HepG2 (cell line): ENCODE data around the gene C16orf95. TPM values are rescaled to one million over a fixed set of nuclear protein-coding genes. Genes with fewer than 3 reads are reported as not detected.
A peak's percentile ranks its signal among the peaks of the same experiment; 100 is the strongest.

ENCODE experiments used
- AKAP8 ChIP-seq: sonication (generic); formaldehyde crosslinking; IDR thresholded peaks from 2 replicates; pipeline ENCODE4 v1.5.1; 2020; ENCODE audit warnings: mild to moderate bottlenecking, missing genetic modification reagents
- ARHGAP35 ChIP-seq: sonication (generic); formaldehyde crosslinking; IDR thresholded peaks from 2 replicates; pipeline ENCODE4 v1.9.0; 2022; ENCODE audit warnings: mild to moderate bottlenecking, inconsistent platforms, moderate library complexity, missing genetic modification reagents, borderline replicate concordance
- ARNTL ChIP-seq: sonication (generic); formaldehyde crosslinking; IDR thresholded peaks from 2 replicates; pipeline ENCODE4 v1.4.0; 2020; ENCODE audit warnings: mild to moderate bottlenecking, missing genetic modification reagents
- CBX5 ChIP-seq: sonication (generic); formaldehyde crosslinking; IDR thresholded peaks from 2 replicates; pipeline ENCODE4 v1.4.0; 2020; ENCODE audit warnings: missing genetic modification reagents, borderline replicate concordance
- CC2D1A ChIP-seq: sonication (generic); formaldehyde crosslinking; IDR thresholded peaks from 2 replicates; pipeline ENCODE4 v1.8.1; 2023; ENCODE audit warnings: mild to moderate bottlenecking, missing genetic modification reagents
- CSRNP2 ChIP-seq: sonication (generic); formaldehyde crosslinking; conservative IDR thresholded peaks from 2 replicates; pipeline ENCODE4 v1.8.0; 2022; ENCODE audit warnings: low read depth, missing genetic modification reagents
- EEA1 ChIP-seq: sonication (generic); formaldehyde crosslinking; IDR thresholded peaks from 2 replicates; pipeline ENCODE4 v1.5.1; 2020; ENCODE audit warnings: mild to moderate bottlenecking, missing genetic modification reagents, borderline replicate concordance
- ISX ChIP-seq: sonication (generic); formaldehyde crosslinking; conservative IDR thresholded peaks from 2 replicates; pipeline ENCODE4 v1.5.0; 2020; ENCODE audit warnings: missing genetic modification reagents
- MXI1 ChIP-seq: IDR thresholded peaks from 3 replicates; pipeline ENCODE4 v1.6.1; 2012; ENCODE audit warnings: low read depth, low read length, inconsistent platforms, borderline replicate concordance
- REL ChIP-seq: sonication (generic); formaldehyde crosslinking; conservative IDR thresholded peaks from 2 replicates; pipeline ENCODE4 v1.8.0; 2022; ENCODE audit warnings: mild to moderate bottlenecking, missing genetic modification reagents, moderate library complexity
- RORA ChIP-seq: sonication (generic); formaldehyde crosslinking; IDR thresholded peaks from 2 replicates; pipeline ENCODE4 v1.5.0; 2020; ENCODE audit warnings: mild to moderate bottlenecking, missing genetic modification reagents, moderate library complexity
- RXRA ChIP-seq: sonication (generic); formaldehyde crosslinking; IDR thresholded peaks from 2 replicates; pipeline ENCODE4 v1.5.1; 2020; ENCODE audit warnings: missing genetic modification reagents
- SIX4 ChIP-seq: sonication (generic); formaldehyde crosslinking; IDR thresholded peaks from 2 replicates; pipeline ENCODE4 v1.4.0; 2020; ENCODE audit warnings: missing genetic modification reagents
- SNAPC2 ChIP-seq: sonication (generic); formaldehyde crosslinking; IDR thresholded peaks from 2 replicates; pipeline ENCODE4 v1.8.1; 2022; ENCODE audit warnings: mild to moderate bottlenecking, missing genetic modification reagents
- TCF7L2 ChIP-seq: IDR thresholded peaks from 2 replicates; pipeline ENCODE4 v1.6.1; 2011; ENCODE audit warnings: mild to moderate bottlenecking, low read depth, low read length, moderate library complexity
- THAP11 ChIP-seq: IDR thresholded peaks from 2 replicates; pipeline ENCODE4 v1.6.1; 2016; ENCODE audit warnings: missing biosample characterization, missing genetic modification reagents
- TRIM24 ChIP-seq: sonication (generic); formaldehyde crosslinking; IDR thresholded peaks from 2 replicates; pipeline ENCODE4 v1.8.0; 2022; ENCODE audit warnings: mild to moderate bottlenecking, missing genetic modification reagents
- ZNF10 ChIP-seq: sonication (generic); formaldehyde crosslinking; IDR thresholded peaks from 2 replicates; pipeline ENCODE4 v1.4.0; 2020; ENCODE audit warnings: mild to moderate bottlenecking, low read depth, missing genetic modification reagents, borderline replicate concordance
- ZNF451 ChIP-seq: sonication (generic); formaldehyde crosslinking; IDR thresholded peaks from 2 replicates; pipeline ENCODE4 v1.5.0; 2020; ENCODE audit warnings: mild to moderate bottlenecking, missing genetic modification reagents
- ZNF615 ChIP-seq: sonication (generic); formaldehyde crosslinking; IDR thresholded peaks from 2 replicates; pipeline ENCODE4 v1.5.0; 2020; ENCODE audit warnings: mild to moderate bottlenecking, missing genetic modification reagents, borderline replicate concordance
- ZZZ3 ChIP-seq: sonication (generic); formaldehyde crosslinking; IDR thresholded peaks from 2 replicates; pipeline ENCODE4 v1.4.0; 2020; ENCODE audit warnings: missing genetic modification reagents, mild to moderate bottlenecking, borderline replicate concordance
- polyA plus RNA-seq, 8 experiments: library from polyadenylated mRNA; depleted of rRNA in 3 of 8; stranded (reverse) in 7 of 8; unstranded in 1 of 8; fragments of >200 nt; fragmentation: Illumina TruSeq in 4 of 8; extraction: Trizol in 4 of 8; gene quantifications; 2 replicates each; pipeline versions ENCODE4 v1.2.1 to v1.2.3, GENCODE V29; 2011 to 2016; ENCODE audit warnings: low read depth in 4 of 8, missing spikeins in 1 of 8, mixed read lengths in 1 of 8; ENCODE audit not compliant: insufficient read depth in 1 of 8
- total RNA-seq, 5 experiments: library from RNA; depleted of rRNA; stranded (reverse); fragments of >200 nt; fragmentation: Illumina TruSeq; extraction: Trizol; gene quantifications; 2 replicates each; pipeline ENCODE4 v1.2.3, GENCODE V29; 2016; ENCODE audit warnings: low read depth in 1 of 5
- TF ChIP-seq, protein P1 (sequence below): sonication (generic); formaldehyde crosslinking; IDR thresholded peaks from 2 replicates; pipeline ENCODE4 v1.9.0; 2021; ENCODE audit warnings: mild to moderate bottlenecking, missing genetic modification reagents

C16orf95 gene
- total and polyA plus RNA-seq, 2 of the 13 experiments (the other 11 are each of a cell fraction or from before 2014, with no cell fraction given), result 2.8 to 8.6 TPM

DNA sequence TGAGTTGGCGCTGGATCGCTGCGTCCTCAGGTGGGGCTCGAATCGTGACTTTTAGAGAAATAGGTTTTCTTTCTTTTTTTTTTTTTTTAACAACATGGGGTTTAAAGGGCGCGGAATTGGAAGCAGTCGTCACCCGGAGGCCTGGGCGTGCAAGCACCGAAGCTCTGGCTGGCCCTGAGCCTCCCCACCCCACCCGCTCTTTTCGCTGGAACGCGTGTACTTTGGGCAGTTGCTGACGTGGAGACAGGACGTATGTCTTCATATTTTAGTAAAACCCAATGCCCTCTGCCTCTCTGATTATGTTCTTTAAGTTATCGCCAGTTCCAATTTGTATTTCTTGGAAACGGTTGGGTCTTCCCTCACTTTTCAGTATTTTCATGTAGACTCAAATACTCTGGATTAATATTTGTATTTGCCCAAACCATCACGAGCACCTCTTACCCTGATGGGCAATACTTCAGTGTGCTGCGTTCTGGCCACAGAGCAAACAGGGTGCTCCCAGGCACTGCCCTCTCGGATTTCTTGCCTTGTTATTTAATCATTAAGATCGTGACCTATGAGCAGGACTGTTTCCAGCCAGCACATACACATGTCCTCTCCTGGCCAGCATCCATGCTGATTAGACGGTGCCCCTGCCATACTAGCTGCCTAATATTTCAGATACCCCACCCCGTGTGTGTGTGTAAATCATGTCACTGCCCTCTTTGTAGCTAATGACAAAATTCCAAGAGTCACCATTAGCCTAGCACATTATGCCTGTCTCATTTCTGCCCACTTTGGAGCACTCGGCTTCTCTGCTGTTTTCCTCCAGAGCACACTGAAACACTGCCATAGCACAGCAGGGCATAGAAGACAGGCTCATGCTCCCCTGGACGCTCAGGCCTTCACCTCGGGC, 805 bp upstream of the C16orf95 start (continued):
- TF ChIP-seq ZNF615, result no peak
- no peak; the same call in 1 of the 2 replicates for TF ChIP-seq CBX5 (CRISPR knock-in tag)
- no peak for TF ChIP-seq TCF7L2
- TF ChIP-seq MXI1, result 0 out of 3 replicates have a peak, but pooled peaks have one; percentile 22
- TF ChIP-seq EEA1 (CRISPR knock-in tag), result no peak
- TF ChIP-seq THAP11, result no peak
- no peak for TF ChIP-seq ZZZ3
- no peak for TF ChIP-seq RXRA (CRISPR knock-in tag)
- TF ChIP-seq CSRNP2 (CRISPR knock-in tag), result no peak
- TF ChIP-seq SNAPC2 (CRISPR knock-in tag), result no peak
- TF ChIP-seq REL (CRISPR knock-in tag), result no peak
- TF ChIP-seq RORA (CRISPR knock-in tag), result no peak
- TF ChIP-seq ZNF451 (CRISPR knock-in tag), result no peak
- no peak for TF ChIP-seq SIX4 (CRISPR knock-in tag)
- 0 out of 2 replicates have a peak, but pooled peaks have one; percentile 13 for TF ChIP-seq AKAP8 (CRISPR knock-in tag)
- no peak for TF ChIP-seq TRIM24 (CRISPR knock-in tag)
- no peak for TF ChIP-seq CC2D1A
- no peak for TF ChIP-seq ISX
- TF ChIP-seq ARHGAP35 (CRISPR knock-in tag), result no peak
- TF ChIP-seq ZNF10 (CRISPR knock-in tag), result no peak
- TF ChIP-seq ARNTL (CRISPR knock-in tag), result no peak
- TF ChIP-seq, protein P1, sequence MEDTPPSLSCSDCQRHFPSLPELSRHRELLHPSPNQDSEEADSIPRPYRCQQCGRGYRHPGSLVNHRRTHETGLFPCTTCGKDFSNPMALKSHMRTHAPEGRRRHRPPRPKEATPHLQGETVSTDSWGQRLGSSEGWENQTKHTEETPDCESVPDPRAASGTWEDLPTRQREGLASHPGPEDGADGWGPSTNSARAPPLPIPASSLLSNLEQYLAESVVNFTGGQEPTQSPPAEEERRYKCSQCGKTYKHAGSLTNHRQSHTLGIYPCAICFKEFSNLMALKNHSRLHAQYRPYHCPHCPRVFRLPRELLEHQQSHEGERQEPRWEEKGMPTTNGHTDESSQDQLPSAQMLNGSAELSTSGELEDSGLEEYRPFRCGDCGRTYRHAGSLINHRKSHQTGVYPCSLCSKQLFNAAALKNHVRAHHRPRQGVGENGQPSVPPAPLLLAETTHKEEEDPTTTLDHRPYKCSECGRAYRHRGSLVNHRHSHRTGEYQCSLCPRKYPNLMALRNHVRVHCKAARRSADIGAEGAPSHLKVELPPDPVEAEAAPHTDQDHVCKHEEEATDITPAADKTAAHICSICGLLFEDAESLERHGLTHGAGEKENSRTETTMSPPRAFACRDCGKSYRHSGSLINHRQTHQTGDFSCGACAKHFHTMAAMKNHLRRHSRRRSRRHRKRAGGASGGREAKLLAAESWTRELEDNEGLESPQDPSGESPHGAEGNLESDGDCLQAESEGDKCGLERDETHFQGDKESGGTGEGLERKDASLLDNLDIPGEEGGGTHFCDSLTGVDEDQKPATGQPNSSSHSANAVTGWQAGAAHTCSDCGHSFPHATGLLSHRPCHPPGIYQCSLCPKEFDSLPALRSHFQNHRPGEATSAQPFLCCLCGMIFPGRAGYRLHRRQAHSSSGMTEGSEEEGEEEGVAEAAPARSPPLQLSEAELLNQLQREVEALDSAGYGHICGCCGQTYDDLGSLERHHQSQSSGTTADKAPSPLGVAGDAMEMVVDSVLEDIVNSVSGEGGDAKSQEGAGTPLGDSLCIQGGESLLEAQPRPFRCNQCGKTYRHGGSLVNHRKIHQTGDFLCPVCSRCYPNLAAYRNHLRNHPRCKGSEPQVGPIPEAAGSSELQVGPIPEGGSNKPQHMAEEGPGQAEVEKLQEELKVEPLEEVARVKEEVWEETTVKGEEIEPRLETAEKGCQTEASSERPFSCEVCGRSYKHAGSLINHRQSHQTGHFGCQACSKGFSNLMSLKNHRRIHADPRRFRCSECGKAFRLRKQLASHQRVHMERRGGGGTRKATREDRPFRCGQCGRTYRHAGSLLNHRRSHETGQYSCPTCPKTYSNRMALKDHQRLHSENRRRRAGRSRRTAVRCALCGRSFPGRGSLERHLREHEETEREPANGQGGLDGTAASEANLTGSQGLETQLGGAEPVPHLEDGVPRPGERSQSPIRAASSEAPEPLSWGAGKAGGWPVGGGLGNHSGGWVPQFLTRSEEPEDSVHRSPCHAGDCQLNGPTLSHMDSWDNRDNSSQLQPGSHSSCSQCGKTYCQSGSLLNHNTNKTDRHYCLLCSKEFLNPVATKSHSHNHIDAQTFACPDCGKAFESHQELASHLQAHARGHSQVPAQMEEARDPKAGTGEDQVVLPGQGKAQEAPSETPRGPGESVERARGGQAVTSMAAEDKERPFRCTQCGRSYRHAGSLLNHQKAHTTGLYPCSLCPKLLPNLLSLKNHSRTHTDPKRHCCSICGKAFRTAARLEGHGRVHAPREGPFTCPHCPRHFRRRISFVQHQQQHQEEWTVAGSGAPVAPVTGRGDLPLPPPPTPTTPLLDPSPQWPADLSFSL (CRISPR knock-in tag), result no peak
